Measurements from ENCODE around the gene SNRNP48.

The SNRNP48 gene, protein sequence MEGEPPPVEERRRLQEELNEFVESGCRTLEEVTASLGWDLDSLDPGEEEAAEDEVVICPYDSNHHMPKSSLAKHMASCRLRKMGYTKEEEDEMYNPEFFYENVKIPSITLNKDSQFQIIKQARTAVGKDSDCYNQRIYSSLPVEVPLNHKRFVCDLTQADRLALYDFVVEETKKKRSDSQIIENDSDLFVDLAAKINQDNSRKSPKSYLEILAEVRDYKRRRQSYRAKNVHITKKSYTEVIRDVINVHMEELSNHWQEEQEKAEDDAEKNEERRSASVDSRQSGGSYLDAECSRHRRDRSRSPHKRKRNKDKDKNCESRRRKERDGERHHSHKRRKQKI

GRCh38 chr6:7589949-7590917 is at the start of gene SNRNP48:
Gene SNRNP48 (plus strand): TSS chr6:7590198. CDS start chr6:7590258, 60 bp downstream.
- peak; percentile 85 for DNase-seq (ENCODE audit: low read depth)

- no peak for DNase-seq (ENCODE audit: low read depth)
Measured at GRCh38 chr6:7540595-7540994, 49.4 kb upstream of the SNRNP48 start.

DNA sequence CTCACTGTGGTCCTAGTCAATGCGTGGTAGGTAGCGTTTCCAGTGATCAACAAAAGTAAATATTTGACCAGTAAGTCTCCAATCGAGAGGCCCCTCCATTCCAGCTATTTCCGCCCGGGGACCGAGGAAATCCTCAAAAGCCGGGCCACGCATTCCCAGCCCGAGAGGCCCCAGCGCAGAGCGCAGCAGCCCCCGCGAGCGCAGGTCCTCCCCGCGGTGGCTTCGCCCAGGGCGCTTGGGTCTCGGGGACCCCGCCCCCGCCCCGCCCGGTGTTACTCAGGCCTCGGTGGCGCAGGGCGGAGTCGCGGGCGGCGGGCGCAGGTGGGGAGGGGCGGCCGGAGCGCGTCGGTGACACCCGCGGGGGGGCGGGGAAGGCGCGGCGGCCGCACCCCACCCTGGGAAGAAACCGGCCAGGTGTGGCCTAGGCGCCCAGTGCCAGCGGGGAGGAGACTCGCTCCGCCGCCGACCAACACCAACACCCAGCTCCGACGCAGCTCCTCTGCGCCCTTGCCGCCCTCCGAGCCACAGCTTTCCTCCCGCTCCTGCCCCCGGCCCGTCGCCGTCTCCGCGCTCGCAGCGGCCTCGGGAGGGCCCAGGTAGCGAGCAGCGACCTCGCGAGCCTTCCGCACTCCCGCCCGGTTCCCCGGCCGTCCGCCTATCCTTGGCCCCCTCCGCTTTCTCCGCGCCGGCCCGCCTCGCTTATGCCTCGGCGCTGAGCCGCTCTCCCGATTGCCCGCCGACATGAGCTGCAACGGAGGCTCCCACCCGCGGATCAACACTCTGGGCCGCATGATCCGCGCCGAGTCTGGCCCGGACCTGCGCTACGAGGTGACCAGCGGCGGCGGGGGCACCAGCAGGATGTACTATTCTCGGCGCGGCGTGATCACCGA is 48.6 kb upstream of the SNRNP48 start, which contains the start of gene DSP:
Gene DSP, plus strand, starts transcription at position 497 of the 890 bp plus-strand sequence. Its CDS starts 245 bp downstream, at position 742.
- DNase-seq (ENCODE audit: low read depth), result no peak

- DNase-seq (ENCODE audit: low read depth), result no peak
Measured at GRCh38 chr6:7542065-7542873, 47.7 kb upstream of the SNRNP48 start.

GRCh38 chr6:7542874-7543624 is 46.9 kb upstream of the SNRNP48 start:
- no peak for DNase-seq (ENCODE audit: low read depth)

GRCh38 chr6:7543789-7544424 is 46.1 kb upstream of the SNRNP48 start:
- DNase-seq (ENCODE audit: low read depth), result no peak

- DNase-seq (ENCODE audit: low read depth), result no peak
Measured at GRCh38 chr6:7544597-7544996, 45.4 kb upstream of the SNRNP48 start.

- DNase-seq (ENCODE audit: low read depth), result no peak
Measured at GRCh38 chr6:7545316-7546019, 44.5 kb upstream of the SNRNP48 start.

GRCh38 chr6:7546020-7546369 is 44.0 kb upstream of the SNRNP48 start:
- DNase-seq (ENCODE audit: low read depth), result no peak

GRCh38 chr6:7546383-7546782 is 43.6 kb upstream of the SNRNP48 start:
- DNase-seq (ENCODE audit: low read depth), result no peak

DNA sequence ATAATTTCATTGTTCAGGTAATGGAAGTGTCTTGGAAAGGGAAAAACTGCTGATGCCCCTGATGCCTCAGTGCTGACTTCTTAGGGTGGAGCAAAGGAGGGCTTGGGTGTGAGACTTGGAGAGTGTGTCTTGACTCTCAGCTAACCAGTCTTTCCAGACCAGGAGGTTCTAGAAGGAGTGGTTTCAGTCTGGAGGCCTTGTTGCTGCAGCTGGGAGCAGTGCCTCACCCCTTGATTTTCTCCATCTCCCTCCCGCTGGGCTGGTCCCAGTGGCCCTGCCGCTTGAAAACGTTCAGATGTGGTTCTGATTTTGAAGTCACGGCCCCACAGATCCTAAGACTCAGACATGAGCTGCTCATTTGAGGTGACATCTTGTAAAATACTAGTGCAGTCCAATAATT is 43.1 kb upstream of the SNRNP48 start:
- DNase-seq (ENCODE audit: low read depth), result no peak

DNA sequence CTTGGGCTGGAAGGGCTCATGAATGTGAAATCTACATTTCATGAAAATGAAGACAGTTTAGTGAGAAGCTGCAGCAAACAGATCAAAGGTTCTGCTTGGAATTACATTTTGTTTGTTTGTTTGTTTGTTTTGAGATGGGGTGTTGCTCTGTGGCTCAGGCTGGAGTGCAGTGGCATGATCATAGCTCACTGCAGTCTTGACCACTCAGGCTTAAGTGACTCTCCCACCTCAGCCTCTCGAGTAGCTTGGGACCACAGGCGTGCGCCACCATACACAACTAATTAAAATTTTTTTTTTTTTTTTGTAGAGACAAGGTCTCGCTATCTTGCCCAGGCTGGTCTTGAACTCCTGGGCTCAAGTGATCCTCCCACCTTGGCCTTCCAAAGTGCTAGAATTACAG is 42.7 kb upstream of the SNRNP48 start:
- no peak for DNase-seq (ENCODE audit: low read depth)

DNA sequence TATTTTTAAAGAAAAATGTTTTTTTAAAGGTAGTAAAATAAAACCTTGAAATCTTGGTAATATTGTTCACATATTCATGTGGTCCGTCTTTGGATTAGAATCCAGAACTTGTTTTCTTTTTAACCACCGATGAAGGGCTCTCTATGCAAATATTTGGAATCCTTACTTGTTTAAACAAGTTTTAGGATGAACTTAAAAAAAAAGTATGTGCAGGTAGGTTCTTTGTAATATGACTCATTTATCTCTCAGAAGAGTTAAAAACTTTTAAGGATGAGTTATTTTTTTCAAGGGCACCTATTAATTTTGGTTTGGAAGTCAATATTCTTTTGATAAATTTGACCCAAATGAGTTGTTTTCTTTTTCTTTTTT is 39.6 kb upstream of the SNRNP48 start:
- no peak for DNase-seq (ENCODE audit: low read depth)

- no peak for DNase-seq (ENCODE audit: low read depth)
Measured at GRCh38 chr6:7554533-7555275, 35.3 kb upstream of the SNRNP48 start.

GRCh38 chr6:7555671-7556070 is 34.3 kb upstream of the SNRNP48 start:
- DNase-seq (ENCODE audit: low read depth), result no peak

- DNase-seq (ENCODE audit: low read depth), result no peak
Measured at GRCh38 chr6:7556394-7557106, 33.4 kb upstream of the SNRNP48 start.

- DNase-seq (ENCODE audit: low read depth), result no peak
Measured at GRCh38 chr6:7557652-7558051, 32.3 kb upstream of the SNRNP48 start.

DNA sequence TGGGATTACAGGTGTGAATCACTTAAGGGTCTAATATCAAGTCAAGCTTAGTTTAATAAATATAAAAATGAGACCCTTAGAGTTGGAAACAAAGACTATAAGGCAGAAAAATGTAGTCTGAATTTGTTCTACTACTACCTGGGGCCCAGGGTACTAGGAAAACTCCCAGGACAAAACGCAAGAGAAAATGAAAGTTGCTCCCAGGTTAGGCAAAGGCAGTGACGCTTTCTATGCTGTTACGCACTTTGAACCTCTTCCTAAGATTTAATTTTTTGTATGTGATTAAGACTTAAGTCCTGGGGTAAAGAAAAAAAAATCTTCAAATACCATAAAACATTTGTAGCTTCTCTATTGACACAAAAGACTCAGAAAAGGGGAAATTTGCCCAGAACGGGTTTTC is 31.2 kb upstream of the SNRNP48 start:
- no peak for DNase-seq (ENCODE audit: low read depth)
